H9 (cell line): ENCODE data around the gene ACOT7. TPM values are rescaled to one million over a fixed set of nuclear protein-coding genes. Genes with fewer than 3 reads are reported as not detected.

ENCODE experiments used
- DNase-seq: peaks from one replicate; pipeline ENCODE4 v3.0.0-alpha.2; 2017
- H2AFZ ChIP-seq: one replicate; pipeline ENCODE4 v1.6.1; 2013; ENCODE audit warnings: mild to moderate bottlenecking, low read length, control low read depth, moderate library complexity
- H2AK5ac ChIP-seq: 2 replicates; pipeline ENCODE4 v1.6.1; 2013; ENCODE audit warnings: low read length, control low read depth, mixed read lengths; ENCODE audit not compliant: insufficient read length
- H2BK120ac ChIP-seq: one replicate; pipeline ENCODE4 v1.6.1; 2013; ENCODE audit warnings: low read depth, mild to moderate bottlenecking, low read length, control low read depth, inconsistent platforms; ENCODE audit not compliant: poor library complexity, severe bottlenecking
- H2BK12ac ChIP-seq: 2 replicates; pipeline ENCODE4 v1.6.1; 2013; ENCODE audit warnings: low read length, control low read depth, mixed read lengths, low read depth; ENCODE audit not compliant: insufficient read length
- H2BK15ac ChIP-seq: 2 replicates; pipeline ENCODE4 v1.6.1; 2013; ENCODE audit warnings: low read depth, low read length, control low read depth
- H2BK20ac ChIP-seq: one replicate; pipeline ENCODE4 v1.6.1; 2013; ENCODE audit warnings: low read depth, mild to moderate bottlenecking, low read length, control low read depth, inconsistent platforms; ENCODE audit not compliant: poor library complexity, severe bottlenecking
- H2BK5ac ChIP-seq: 2 replicates; pipeline ENCODE4 v1.6.1; 2013; ENCODE audit warnings: low read length, control low read depth, mixed read lengths; ENCODE audit not compliant: insufficient read length
- H3K14ac ChIP-seq: 2 replicates; pipeline ENCODE4 v1.6.1; 2013; ENCODE audit warnings: low read length, control low read depth; ENCODE audit not compliant: insufficient read depth
- H3K18ac ChIP-seq: 2 replicates; pipeline ENCODE4 v1.6.1; 2013; ENCODE audit warnings: low read depth, mild to moderate bottlenecking, mixed read lengths, low read length, control low read depth; ENCODE audit not compliant: insufficient read length
- H3K23ac ChIP-seq: 2 replicates; pipeline ENCODE4 v1.6.1; 2013; ENCODE audit warnings: low read length, control low read depth, mixed read lengths, low read depth; ENCODE audit not compliant: insufficient read length
- H3K23me2 ChIP-seq: 2 replicates; pipeline ENCODE4 v1.6.1; 2013; ENCODE audit warnings: low read depth, mild to moderate bottlenecking, mixed read lengths, low read length, control low read depth; ENCODE audit not compliant: insufficient read length, poor library complexity, severe bottlenecking
- H3K27ac ChIP-seq: 2 replicates; pipeline ENCODE4 v1.5.1; 2013; ENCODE audit warnings: low read length, control low read depth, mixed read lengths, low read depth; ENCODE audit not compliant: insufficient read length
- H3K27me3 ChIP-seq: 2 replicates; pipeline ENCODE4 v1.6.1; 2013; ENCODE audit warnings: low read length, control low read depth, inconsistent platforms; ENCODE audit not compliant: insufficient read depth
- H3K4ac ChIP-seq: 2 replicates; pipeline ENCODE4 v1.6.1; 2013; ENCODE audit warnings: low read depth, mild to moderate bottlenecking, control low read depth, inconsistent platforms, low read length, moderate library complexity
- H3K4me1 ChIP-seq: 2 replicates; pipeline ENCODE4 v1.6.1; 2013; ENCODE audit warnings: low read length, control low read depth, inconsistent platforms; ENCODE audit not compliant: insufficient read depth
- H3K4me2 ChIP-seq: 2 replicates; pipeline ENCODE4 v1.6.1; 2013; ENCODE audit warnings: low read length, control low read depth, mixed read lengths; ENCODE audit not compliant: insufficient read length, insufficient read depth
- H3K56ac ChIP-seq: 2 replicates; pipeline ENCODE4 v1.6.1; 2013; ENCODE audit warnings: low read depth, mild to moderate bottlenecking, mixed read lengths, low read length, control low read depth; ENCODE audit not compliant: insufficient read length
- H3K79me1 ChIP-seq: 2 replicates; pipeline ENCODE4 v1.6.1; 2013; ENCODE audit warnings: low read depth, mild to moderate bottlenecking, moderate library complexity, low read length, control low read depth, inconsistent platforms; ENCODE audit not compliant: insufficient read depth, poor library complexity, severe bottlenecking
- H3K79me2 ChIP-seq: 2 replicates; pipeline ENCODE4 v1.6.1; 2013; ENCODE audit warnings: low read length, control low read depth, inconsistent platforms; ENCODE audit not compliant: insufficient read depth
- H3K9ac ChIP-seq: 2 replicates; pipeline ENCODE4 v1.6.1; 2013; ENCODE audit warnings: low read length, control low read depth, mixed read lengths; ENCODE audit not compliant: insufficient read length; ENCODE audit errors: extremely low read depth
- H3K9me3 ChIP-seq: one replicate; pipeline ENCODE4 v1.6.1; 2013; ENCODE audit warnings: low read depth, low read length, inconsistent platforms; ENCODE audit not compliant: control insufficient read depth
- H3T11ph ChIP-seq: one replicate; pipeline ENCODE4 v1.6.1; 2013; ENCODE audit warnings: mild to moderate bottlenecking, low read length, control low read depth, inconsistent platforms
- H4K20me1 ChIP-seq: one replicate; pipeline ENCODE4 v1.6.1; 2013; ENCODE audit not compliant: control insufficient read depth, insufficient read length, insufficient read depth
- H4K5ac ChIP-seq: 2 replicates; pipeline ENCODE4 v1.6.1; 2013; ENCODE audit warnings: low read depth, mild to moderate bottlenecking, mixed read lengths, low read length, control low read depth; ENCODE audit not compliant: insufficient read length
- H4K8ac ChIP-seq: replicated peaks from 2 replicates; pipeline ENCODE4 v1.6.1; 2013; ENCODE audit warnings: low read length, control low read depth, mixed read lengths, low read depth; ENCODE audit not compliant: insufficient read length
- H4K91ac ChIP-seq: 2 replicates; pipeline ENCODE4 v1.6.1; 2013; ENCODE audit warnings: low read depth, mild to moderate bottlenecking, moderate library complexity, mixed read lengths, low read length, control low read depth; ENCODE audit not compliant: insufficient read length
- H3K27ac Mint-ChIP-seq, 3 experiments: 2 replicates in 2 of 3; 3 replicates in 1 of 3; pipeline ENCODE4 v1.8.0; 2020 to 2021; ENCODE audit warnings: mixed read lengths in 3 of 3, mild to moderate bottlenecking in 1 of 3, moderate library complexity in 1 of 3
- H3K27me3 Mint-ChIP-seq: 2 replicates; pipeline ENCODE4 v1.8.0; 2021; ENCODE audit warnings: low read depth, mild to moderate bottlenecking, moderate library complexity, mixed read lengths
- H3K36me3 Mint-ChIP-seq, 3 experiments: 2 replicates in 2 of 3; 3 replicates in 1 of 3; pipeline ENCODE4 v1.8.0; 2020 to 2021; ENCODE audit warnings: low read depth in 3 of 3, mixed read lengths in 3 of 3; ENCODE audit not compliant: insufficient read depth in 1 of 3
- H3K4me1 Mint-ChIP-seq, 2 experiments: 2 replicates each; pipeline ENCODE4 v1.8.0; 2020; ENCODE audit warnings: mixed read lengths in 2 of 2
- H3K4me3 Mint-ChIP-seq, 2 experiments: 2 replicates in 1 of 2; 3 replicates in 1 of 2; pipeline ENCODE4 v1.8.0; 2020 to 2021; ENCODE audit warnings: mild to moderate bottlenecking in 2 of 2, mixed read lengths in 2 of 2, moderate library complexity in 1 of 2
- H3K9me3 Mint-ChIP-seq, 2 experiments: 2 replicates in 1 of 2; 3 replicates in 1 of 2; pipeline ENCODE4 v1.8.0; 2020; ENCODE audit warnings: mild to moderate bottlenecking in 2 of 2, mixed read lengths in 2 of 2, moderate library complexity in 1 of 2
- WGBS: extraction: QIAGEN DNeasy Blood & Tissue Kit; methylation state at CpG from one replicate; pipeline ENCODE4 v1.1.7; 2013; ENCODE audit warnings: missing lambda C conversion rate, low lambda C conversion rate, mixed read lengths; ENCODE audit not compliant: insufficient read length; ENCODE audit errors: extremely low coverage; 5-methylcytosine and 5-hydroxymethylcytosine counted together
- total RNA-seq: library from RNA; stranded (reverse); gene quantifications from 2 replicates; pipeline ENCODE4 v1.2.1, GENCODE V29; 2021
- TF ChIP-seq, protein P1 (sequence below): fragments of 200-600 bp; sonication (generic); conservative IDR thresholded peaks from 3 replicates; pipeline ENCODE4 v1.8.0; 2021; ENCODE audit warnings: antibody characterized with exemption, mild to moderate bottlenecking

Gene ACOT7
- total RNA-seq, 1 experiment from 2014 or later, result 87.4 TPM

- H3K9ac ChIP-seq, result no peak within 1 kb of the TSS
- no peaks in the 10 kb centered on the region for H4K20me1 ChIP-seq
- Mint-ChIP-seq H3K36me3 (no peaks in the 10 kb centered on the region), H3K4me3 (peak within 1 kb of the TSS; percentile 36 to 78), H3K9me3 (peaks cover 0 to 3% of the 10 kb centered on the region in 2 experiments; a peak in 2 of 5 replicates), H3K27me3 (peaks cover 86% of the 10 kb centered on the region), H3K4me1 (peaks cover 8 to 23% of the 10 kb centered on the region in 2 experiments), H3K27ac (peak within 1 kb of the TSS in 1 of 3 experiments; percentile 44; a peak in 1 of 7 replicates)
- peaks cover 9% of the 10 kb centered on the region for H3K23me2 ChIP-seq
- no peak within 1 kb of the TSS for H3K27ac ChIP-seq
- H4K5ac ChIP-seq, result no peak within 1 kb of the TSS
- H4K91ac ChIP-seq, result no peak within 1 kb of the TSS
- H3K4ac ChIP-seq, result no peak within 1 kb of the TSS
- H2BK12ac ChIP-seq, result no peak within 1 kb of the TSS
- no peak within 1 kb of the TSS for H3K18ac ChIP-seq
- no peak within 1 kb of the TSS for H4K8ac ChIP-seq
- H2BK120ac ChIP-seq, result no peak within 1 kb of the TSS
- DNase-seq, result no peak
- H3K4me1 ChIP-seq, result no peaks in the 10 kb centered on the region
- H2AK5ac ChIP-seq, result no peak within 1 kb of the TSS
- no peak within 1 kb of the TSS for H2BK5ac ChIP-seq
- peaks cover 50% of the 10 kb centered on the region for H3K27me3 ChIP-seq
- WGBS, result no CpG with 5 or more reads among the region's 99 CpGs
- no peak within 1 kb of the TSS for H3T11ph ChIP-seq
- no peak within 1 kb of the TSS for H2AFZ ChIP-seq
- no peak within 1 kb of the TSS for H3K14ac ChIP-seq
- H3K79me1 ChIP-seq, result no peaks in the 10 kb centered on the region
- no peak within 1 kb of the TSS for H2BK20ac ChIP-seq
- H3K4me2 ChIP-seq, result peak within 1 kb of the TSS; percentile 30
- H3K79me2 ChIP-seq, result no peaks in the 10 kb centered on the region
- H3K23ac ChIP-seq, result no peak within 1 kb of the TSS
- no peak within 1 kb of the TSS for H3K56ac ChIP-seq
- TF ChIP-seq, protein P1, sequence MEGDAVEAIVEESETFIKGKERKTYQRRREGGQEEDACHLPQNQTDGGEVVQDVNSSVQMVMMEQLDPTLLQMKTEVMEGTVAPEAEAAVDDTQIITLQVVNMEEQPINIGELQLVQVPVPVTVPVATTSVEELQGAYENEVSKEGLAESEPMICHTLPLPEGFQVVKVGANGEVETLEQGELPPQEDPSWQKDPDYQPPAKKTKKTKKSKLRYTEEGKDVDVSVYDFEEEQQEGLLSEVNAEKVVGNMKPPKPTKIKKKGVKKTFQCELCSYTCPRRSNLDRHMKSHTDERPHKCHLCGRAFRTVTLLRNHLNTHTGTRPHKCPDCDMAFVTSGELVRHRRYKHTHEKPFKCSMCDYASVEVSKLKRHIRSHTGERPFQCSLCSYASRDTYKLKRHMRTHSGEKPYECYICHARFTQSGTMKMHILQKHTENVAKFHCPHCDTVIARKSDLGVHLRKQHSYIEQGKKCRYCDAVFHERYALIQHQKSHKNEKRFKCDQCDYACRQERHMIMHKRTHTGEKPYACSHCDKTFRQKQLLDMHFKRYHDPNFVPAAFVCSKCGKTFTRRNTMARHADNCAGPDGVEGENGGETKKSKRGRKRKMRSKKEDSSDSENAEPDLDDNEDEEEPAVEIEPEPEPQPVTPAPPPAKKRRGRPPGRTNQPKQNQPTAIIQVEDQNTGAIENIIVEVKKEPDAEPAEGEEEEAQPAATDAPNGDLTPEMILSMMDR, result no peak
- H2BK15ac ChIP-seq, result no peak within 1 kb of the TSS
- no peaks in the 10 kb centered on the region for H3K9me3 ChIP-seq
These were observed 31.3 kb upstream of the ACOT7 start, which contains the start of gene ESPN for GRCh38 chr1:6424619-6425593. ESPN (plus strand) TSS chr1:6424776; CDS start chr1:6424956, 180 bp downstream.
